Stimulated activated CD4-positive, alpha-beta T cell treated with anti-CD3 and anti-CD28 coated beads, TNF-alpha, amount 100 ng/mL, for 1 hour (primary cell): ENCODE measurements around the gene PFDN5.
A peak's percentile ranks its signal among the peaks of the same experiment; 100 is the strongest.

ENCODE experiments used
- DNase-seq, 3 donors: peaks; one replicate each; pipeline ENCODE4 v3.0.0-alpha.2; 2020; ENCODE audit warnings: low read depth in 3 of 3, low spot score in 1 of 3

The PFDN5 gene

GRCh38 chr12:53295070-53295890 is at the start of gene PFDN5:
Gene PFDN5, plus strand, starts transcription at chr12:53295542. Its CDS starts 26 bp downstream, at chr12:53295568.
- DNase-seq = peak; percentile 69 to 76 (median 74)

DNA sequence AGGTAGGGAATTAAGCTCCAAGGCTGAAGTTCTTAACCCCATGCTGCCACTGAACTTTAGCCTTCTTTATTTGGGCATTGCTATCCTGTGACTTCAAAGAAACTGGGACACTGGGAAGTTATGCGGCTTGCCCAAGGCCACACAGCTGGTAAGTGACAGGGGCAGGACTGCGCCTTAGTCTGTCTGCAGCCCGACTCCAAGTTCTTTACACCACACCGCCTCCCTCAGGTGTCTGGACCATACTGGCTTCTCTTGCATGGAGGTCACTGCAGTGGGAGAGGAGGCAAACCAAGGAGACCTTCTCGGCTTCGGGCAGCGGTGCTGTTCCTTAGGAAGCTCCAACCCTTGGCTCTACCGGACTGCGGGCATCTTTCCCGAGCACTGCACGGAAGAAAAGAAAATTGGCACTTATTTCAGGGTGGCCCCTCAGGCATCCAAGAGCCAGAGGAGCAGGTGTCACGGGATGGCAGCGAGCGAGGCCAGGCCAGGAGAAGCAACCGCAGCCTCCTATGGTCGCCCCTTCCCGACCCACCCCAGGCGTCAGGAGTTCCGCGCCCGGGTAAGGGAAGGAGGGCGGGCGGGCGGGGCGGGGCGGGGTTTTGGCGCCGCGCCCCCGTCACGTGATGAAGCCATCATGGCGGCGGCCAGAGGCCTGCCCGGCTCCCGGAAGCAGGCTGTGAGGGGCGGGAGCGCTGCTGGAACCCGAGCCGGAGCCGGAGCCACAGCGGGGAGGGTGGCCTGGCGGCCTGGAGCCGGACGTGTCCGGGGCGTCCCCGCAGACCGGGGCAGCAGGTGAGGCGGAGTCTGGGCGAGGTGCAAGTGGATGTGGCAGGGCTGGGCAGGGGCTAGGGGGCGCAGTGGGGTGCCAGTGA is 43.6 kb upstream of the PFDN5 start:
- DNase-seq = peak; percentile 29 to 50 (median 37)

DNA sequence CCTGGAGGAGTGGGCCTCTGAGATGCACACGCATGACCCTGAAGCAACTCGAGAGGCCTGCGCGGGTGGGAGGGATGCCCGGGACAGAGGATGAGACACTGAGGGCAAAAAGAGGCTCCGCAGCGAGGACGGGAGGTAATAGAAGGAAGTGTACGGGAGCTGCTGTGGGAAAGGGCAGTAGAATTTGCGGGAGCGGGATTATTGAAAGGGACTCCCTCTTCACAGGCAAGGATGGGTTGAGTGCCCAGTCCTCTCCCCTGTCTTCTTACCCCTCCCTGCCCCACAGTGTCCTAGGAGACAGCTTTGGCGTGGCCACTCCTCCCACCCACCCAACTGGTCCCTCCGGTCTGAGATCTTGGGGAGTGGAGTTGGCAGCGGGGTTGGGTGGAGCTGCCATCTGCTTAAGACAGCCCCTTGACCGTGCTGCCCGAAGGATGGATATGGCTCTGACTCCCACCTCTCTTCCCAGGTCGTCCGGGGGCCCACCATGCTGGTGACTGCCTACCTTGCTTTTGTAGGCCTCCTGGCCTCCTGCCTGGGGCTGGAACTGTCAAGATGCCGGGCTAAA is 42.9 kb upstream of the PFDN5 start:
- DNase-seq = no peak

GRCh38 chr12:53253298-53253697 is 42.0 kb upstream of the PFDN5 start:
- DNase-seq = no peak

DNA sequence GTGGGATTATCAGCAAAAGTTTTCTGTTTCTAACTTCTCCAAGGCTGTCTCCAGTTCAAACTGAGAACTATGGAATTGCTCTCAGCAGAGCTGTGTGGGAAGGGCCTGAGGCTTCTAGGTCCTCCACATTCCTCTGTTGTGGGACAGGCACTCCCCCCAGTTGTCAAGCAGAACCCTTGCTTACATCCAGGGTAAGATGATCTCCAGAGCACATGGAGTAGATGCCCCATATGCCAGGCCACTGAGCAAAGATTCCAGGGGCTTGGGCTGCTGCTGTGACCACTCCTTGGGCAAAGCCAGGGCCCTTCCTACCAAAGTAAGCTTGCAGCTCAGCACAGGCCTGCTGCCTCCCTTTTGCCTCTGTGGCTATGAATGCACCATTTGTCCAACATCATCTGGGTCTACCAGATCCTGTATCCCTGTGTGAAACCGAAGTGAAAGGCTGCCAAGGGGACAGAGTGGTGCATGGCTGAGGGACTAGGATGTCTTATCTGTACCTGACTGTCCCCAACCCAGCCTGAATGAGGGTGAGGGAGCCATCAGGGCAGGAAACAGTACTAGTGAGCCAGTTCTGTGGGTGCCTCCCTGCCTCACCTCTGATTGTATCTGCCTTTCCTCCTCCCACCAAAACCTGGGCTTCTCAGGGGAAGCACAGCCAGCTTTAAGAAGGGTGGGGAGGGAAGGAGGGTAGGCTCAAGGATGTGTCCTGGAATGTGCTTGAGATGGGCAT is 40.4 kb upstream of the PFDN5 start:
- no peak for DNase-seq

DNA sequence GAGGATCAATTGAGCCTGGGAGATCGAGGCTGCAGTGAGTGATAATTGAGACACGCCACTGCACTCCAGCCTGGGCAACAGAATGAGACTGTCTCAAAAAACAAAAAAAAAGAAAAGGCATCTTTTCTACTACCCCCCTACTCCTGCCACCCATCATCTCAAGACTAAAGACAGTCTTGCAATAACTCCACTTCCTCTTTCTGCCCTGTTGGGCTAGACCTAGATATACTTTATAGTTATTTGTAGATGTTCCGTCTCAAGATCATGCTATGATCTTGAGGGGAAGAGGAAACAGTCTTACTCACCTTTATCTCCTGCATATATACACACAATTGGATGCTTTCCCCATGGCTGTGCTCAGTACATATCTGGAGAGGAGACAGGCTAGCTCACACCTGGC is 39.3 kb upstream of the PFDN5 start:
- no peak for DNase-seq

GRCh38 chr12:53258541-53259539 is 36.5 kb upstream of the PFDN5 start:
- DNase-seq = no peak

DNA sequence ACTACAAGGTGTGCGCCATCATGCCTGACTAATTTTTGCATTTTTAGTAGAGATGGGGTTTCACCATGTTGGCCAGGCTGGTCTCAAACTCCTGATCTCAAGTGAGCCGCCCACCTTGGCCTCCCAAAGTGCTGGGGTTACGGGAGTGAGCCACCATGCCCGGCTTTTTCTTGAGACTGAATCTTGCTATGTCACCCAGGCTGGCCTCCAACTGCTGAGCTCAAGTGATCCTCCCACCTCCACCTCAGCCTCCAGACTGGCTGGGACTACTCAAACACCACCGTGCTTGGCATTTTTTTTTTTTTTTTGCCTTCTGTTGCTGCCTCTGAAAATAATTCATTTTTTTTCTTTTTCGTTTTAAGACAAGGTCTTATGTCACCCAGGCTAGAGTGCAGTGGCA is 35.5 kb upstream of the PFDN5 start:
- no peak for DNase-seq

DNA sequence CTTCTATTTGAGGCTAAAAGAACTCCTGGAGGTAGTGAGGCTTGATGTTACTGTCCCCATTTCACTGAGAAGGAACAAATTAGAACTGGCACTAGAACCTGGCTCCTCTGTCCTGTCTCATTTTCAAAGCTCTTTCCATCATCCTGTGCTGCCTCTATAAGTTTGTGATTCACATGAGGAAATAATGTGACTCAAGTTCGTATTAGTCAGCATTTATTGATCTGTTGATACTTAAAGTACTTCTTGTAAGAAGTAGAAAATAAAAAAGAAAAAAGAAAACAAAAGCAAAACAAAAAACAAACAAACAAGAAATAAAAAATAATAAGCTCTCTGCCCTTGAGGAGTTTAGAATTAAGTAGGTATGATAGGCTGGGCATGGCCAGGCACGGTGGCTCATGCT is 29.6 kb upstream of the PFDN5 start:
- DNase-seq = no peak

DNA sequence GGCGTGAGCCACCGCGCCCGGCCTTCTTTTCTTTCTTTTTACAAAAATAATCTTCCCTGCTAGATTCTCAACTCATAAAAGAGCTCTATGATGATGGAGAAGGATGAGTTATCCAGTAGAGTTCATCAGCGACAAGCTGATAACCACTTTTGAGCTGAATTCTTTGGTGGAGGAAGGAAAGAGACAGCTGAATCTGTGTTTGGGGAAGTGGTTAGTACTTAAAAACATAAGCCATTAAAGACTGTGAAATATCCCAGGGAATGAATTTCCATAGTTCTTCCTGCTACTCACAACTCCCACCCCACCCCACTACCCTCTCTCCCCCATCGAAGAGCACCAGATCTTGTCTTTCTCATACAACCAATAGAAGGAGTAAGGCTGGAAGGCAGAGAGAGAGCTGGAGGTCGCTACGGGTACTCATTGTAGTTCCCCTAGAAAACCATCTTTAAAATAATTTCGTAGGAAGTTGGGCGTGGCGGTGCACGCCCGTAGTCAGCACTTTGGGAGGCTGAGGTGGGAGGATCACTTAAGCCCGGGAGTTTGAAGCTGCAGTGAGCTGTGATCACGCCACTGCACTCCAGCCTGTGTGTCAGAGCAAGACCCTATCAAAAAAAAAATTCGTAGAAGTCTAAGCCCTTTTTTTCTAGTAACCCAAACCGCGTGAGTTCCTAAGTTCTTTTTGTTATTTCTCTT is 27.9 kb upstream of the PFDN5 start:
- no peak for DNase-seq

GRCh38 chr12:53267999-53268629 is 27.2 kb upstream of the PFDN5 start, which contains the start of gene ESPL1:
Gene ESPL1, plus strand, starts transcription at chr12:53268299. Its CDS starts 468 bp downstream, at chr12:53268767.
- peak; percentile 46 to 68 (median 64) for DNase-seq

DNA sequence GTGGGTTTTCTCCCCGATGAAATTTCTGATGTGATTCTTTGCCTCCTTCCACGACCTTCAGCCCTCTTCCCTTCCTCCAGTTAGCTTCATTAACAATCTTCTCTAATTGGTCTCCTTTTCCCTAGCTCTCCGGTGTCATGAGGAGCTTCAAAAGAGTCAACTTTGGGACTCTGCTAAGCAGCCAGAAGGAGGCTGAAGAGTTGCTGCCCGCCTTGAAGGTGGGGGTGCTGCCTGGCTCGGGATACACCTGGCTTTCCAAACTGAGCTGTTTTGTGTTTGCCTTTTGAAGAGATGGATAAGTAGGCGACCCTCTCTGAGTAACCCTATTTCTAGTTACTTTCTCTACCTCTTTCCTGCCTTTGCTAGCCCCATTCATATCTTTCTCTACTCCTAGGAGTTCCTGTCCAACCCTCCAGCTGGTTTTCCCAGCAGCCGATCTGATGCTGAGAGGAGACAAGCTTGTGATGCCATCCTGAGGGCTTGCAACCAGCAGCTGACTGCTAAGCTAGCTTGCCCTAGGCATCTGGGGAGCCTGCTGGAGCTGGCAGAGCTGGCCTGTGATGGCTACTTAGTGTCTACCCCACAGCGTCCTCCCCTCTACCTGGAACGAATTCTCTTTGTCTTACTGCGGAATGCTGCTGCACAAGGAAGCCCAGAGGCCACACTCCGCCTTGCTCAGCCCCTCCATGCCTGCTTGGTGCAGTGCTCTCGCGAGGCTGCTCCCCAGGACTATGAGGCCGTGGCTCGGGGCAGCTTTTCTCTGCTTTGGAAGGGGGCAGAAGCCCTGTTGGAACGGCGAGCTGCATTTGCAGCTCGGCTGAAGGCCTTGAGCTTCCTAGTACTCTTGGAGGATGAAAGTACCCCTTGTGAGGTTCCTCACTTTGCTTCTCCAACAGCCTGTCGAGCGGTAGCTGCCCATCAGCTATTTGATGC is 26.4 kb upstream of the PFDN5 start:
- DNase-seq = no peak

DNA sequence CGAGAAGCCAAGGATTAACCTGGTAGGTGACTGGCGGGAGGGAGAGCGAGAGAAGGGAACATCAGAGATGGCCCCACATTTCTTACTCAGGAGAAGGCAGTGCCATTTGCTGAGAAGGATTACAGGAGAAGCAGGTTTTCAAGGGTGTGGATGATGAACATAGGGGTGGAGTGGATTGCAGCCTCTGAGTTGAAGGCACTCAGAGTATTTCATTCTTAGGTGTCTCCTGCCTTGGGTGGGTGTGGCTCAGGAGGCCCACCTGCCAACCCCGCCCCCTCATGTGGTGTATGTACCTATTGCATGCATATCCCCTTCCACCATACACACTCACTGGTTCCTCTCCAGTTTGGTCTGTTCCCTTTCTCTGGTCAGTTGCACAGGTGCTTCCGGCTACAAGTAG is 20.9 kb upstream of the PFDN5 start:
- no peak for DNase-seq

GRCh38 chr12:53276511-53276910 is 18.8 kb upstream of the PFDN5 start:
- no peak for DNase-seq

- no peak for DNase-seq
Measured at GRCh38 chr12:53277981-53278380, 17.4 kb upstream of the PFDN5 start.

- DNase-seq = no peak
Measured at GRCh38 chr12:53279283-53279869, 16.0 kb upstream of the PFDN5 start.

- no peak for DNase-seq
Measured at GRCh38 chr12:53279888-53280498, 15.3 kb upstream of the PFDN5 start.
